ENCODE measurements around the gene ERN1.
A peak's percentile ranks its signal among the peaks of the same experiment; 100 is the strongest.

The ERN1 gene

DNA sequence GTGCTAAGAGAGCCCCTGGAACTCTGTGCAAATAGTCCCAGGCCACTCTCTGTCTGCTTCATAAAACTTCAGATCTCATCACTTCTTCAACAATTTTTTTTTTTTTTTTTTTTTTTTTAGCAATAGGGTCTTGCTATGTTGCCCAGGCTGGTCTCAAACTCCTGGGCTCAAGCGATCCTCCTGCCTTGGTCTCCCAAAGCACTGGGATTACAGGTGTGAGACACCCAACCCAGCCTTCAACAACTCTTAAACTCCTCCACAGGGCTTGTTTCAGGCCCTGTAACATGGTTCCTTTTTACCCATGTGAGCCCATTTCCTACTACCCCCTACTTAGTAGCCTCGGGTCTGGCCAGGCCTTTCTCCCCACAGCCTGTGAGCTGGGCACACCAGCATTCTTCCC, 70.2 kb downstream of the ERN1 start:
- DNase-seq (ENCODE audit: low read depth): no peak

DNA sequence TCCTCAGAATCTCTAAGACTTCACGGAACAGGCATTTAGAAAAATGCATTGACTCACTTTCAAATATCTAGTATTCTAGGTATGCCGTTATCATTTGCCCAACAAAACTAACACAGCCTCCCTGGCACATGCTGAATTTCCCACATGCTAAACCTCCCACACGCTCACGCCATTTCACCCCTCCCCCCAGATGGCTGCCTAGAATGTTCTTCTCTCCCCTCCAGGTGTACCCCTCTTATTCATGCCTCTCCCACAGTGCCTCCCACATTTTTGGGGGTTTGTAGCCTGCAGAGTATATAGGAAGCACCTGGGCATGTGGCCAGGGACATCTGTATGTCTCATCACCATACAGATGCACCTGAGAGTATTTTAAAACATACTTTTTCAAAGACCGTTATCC, 71.3 kb downstream of the ERN1 start:
- no peak for DNase-seq (ENCODE audit: low read depth)

DNA sequence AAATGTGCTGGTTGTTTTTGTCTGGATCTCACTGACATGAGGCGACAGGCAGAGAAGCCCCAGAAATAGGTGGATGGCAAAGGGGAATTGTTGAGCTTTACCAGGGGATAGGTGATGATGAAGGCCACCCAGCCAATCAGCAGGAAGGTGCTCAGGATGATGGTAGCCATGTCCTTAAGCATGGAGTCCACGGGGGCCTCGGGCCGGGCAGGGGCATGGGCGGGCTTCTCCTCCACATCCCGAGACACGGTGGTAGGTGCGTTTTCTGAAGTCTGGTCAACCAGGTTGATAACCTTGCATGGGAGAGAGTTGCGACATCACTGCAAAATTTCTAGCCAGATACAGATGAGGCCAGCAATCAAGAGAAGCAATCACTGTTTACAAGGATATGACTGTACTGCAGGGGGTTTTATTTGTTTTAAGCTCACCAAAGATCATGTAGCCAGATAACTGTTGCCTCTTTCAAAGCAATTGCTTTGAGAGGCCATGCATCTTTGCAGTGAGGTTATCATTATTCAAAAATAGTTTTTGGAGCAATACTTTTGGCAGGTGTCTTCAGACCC, 72.2 kb downstream of the ERN1 start:
- DNase-seq (ENCODE audit: low read depth): no peak

DNA sequence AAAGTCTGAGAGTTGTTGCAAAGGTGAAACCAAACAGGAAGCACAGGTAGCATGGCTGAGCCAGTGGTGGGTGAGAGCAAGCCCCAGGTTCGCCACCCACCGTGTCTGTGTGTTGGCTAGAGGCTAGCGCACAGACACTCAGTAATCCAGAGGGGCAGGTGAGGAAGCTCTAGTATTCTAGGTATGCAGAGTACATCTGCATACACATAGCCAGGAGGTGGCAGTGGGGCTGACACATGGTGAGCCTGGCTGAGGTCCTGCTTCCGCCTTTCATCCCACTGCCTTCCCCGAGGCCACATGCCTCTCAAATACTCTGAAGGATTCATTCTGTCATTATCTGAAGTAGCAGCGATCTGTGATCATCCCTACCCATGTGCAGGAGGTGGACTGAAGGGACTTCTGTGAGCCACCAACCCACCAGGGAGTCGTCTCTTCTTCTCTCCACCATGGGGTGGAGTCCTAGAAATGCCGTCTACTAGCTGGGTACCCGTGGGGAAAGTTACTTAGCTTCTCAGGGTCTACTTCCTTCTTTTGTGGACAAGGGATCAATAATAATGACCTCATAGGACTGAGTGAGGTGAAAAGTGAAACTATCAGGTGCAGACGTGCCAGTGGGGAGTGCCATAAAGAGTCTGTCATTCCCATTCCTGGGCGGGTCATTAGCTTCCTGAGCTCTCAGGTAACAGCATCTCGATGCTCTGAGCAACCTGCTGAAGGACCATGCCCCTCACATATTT, 73.5 kb downstream of the ERN1 start:
- DNase-seq (ENCODE audit: low read depth): no peak

DNA sequence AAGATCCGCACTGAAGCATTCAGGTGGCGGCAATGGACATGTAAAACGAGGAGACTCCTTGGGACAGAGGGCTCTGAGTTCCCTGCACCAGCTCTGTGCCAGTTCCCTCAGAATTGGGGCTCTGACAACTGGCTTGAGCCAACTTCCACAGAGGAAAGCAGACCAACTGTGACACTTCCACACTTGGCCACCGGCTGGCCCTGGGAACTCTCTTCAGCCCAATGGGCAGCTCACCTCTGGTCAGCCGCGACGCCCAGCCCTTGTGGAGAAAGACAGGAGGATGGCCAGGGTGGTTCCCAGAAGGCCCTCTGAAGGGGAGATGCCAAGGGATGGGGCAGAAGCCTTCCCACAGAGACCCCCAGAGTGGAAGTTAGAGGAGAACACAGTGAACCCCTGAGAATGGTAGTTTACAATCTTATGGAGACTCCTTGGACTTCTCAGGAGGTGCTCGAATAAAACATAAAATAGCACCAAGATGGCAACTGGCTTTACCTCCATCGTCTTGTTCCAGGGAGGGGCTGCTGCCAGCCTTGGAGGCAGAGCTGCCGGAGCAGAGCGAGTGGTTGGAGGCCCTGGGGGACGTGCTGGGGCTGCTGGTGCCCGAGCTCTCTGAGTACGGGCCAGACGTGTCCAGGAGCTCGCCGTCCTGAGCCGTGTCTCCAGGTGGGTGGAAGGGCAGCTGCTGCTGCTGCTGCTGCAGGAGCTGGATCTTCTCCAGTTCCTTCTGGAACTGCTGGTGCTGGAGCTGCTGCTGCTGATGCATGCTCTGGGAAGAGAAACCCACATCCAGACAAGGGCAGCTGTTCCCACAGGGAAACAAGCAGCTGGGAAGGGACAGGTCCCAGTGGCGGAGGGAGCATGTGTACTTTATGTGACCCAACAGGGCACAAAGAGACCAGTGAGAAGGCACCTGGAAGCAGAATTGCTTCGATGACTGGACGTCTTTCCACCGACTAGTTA, 74.5 kb downstream of the ERN1 start:
- DNase-seq (ENCODE audit: low read depth): no peak

DNA sequence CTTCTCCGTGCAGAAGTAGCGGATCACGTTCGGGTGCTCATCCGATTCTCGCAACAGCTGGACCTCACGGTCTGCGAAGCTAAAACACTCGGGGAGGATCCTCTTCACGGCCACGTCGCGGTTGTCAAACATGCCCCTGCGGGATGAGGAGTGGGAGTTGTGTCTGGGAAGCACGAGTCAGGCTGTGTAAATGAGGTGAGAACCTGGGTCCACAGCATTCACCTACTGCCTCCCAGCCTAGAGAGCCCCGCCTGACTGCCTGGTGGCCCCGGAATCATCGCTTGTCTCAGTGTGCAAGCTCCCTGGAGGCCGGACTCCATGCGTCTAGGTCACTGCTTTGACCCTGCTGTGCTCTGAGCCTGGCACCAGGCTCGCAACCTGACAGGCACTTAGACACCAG, 75.6 kb downstream of the ERN1 start:
- DNase-seq (ENCODE audit: low read depth): no peak

DNA sequence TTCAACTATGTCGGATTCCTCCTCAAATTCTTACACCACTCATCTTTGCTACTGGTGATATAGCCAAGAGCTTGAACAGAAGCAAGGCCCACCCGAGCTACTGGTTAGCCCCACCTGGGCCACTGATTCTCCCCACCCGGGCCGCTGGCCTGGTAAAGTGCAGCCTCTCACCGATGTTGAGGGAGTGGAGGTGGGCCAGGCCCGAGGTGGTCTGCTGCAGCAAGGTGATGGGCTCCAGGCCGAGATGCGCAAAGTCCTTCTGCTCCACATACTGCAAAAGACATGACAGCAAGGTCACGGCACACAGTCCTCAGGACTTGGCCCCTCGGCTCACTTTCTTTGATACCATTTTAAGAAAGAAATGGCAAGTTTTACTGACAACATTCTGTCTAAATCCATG, 76.8 kb downstream of the ERN1 start:
- no peak for DNase-seq (ENCODE audit: low read depth)

DNA sequence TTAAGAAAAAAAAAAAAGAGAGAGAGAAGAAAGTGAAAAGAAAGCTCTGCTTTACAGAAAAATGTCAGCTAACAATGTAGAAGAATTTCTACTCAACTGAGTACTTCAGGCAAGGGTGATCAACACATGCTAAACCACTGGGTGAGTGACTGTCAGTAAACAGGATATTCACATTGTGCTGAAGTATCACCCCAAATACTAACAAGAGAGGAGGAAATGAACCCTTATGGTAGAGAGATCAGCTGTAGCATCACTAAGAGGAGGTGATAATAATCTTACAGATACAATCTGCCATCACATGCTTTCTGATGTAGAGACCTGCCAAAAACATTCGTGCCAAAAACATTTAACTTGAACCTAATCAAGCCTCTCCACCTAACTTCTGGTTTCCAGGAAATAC, 78.8 kb downstream of the ERN1 start:
- no peak for DNase-seq (ENCODE audit: low read depth)

DNA sequence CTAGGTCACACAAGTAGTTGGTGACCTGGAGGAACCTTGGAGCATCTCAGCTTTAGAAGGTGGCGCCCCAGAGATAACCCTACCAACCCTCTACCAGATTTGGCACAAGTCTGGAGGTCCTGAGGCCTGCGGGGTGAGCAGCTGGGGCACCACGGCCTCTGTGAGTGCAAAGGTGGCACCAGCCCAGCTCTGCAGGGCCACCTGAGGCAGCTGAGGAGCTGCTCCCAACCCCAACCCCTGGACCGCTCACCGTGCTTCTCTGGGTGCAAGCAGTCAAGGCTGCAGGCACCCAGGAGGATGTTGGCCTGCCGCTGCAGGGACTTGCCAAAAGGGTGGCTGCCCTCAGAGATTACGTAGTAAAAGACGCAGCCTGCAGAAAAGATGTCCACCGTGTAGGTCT, 81.1 kb downstream of the ERN1 start:
- DNase-seq (ENCODE audit: low read depth): no peak

DNA sequence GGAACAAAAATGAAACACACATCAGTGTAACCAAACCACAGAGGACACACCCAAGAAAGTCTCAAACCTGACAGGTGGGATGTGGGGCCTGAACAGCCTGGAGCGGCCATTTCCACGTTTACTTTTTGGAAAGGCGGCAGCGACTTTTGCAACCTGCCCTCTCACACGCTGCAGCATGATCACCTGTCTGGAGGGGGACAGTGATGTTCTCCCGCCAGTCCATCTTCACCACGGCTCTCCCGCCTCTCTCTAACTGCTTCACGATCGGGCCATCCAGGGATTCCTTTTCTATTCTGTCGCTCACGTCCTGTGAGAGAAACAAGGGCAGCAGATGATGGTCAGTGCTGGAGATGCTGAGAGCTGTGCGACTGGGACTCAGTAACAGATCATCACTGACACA, 84.8 kb downstream of the ERN1 start:
- no peak for DNase-seq (ENCODE audit: low read depth)

DNA sequence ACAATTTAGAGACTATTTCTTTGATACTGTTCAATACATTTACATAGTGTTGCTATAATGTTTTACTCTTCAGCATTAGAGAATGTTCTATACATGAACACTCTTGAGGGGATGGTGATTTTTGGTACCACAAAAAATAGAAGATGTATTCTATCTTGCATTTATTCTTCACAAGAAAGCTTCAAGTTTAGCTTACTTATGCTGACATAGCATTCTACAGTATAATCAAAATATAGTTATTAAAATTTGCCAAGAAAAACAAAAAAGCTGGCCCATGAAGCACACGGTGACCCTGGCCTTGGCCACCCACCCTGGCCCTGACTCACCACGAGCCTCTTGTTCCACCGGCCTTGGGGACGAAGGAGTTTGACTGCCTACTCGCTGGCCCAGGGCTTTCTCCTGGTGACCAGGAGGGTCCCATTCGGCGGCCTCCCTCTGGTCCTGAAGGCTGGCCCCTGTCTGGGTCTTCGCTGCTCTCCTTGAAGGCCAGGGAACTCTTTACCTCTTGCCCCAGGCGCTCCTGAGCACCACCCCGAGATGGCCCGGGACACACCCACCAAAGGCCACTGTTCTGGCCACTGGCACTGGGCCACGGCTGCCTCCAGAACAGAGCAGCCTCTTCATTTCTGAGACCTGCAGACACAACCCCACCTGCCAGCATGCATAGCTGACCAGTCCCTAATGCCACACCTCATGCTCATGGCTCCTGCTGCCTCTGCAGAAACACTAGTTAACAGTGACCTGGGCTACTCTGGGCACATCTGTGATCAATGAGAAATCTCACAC, 87.1 kb downstream of the ERN1 start:
- no peak for DNase-seq (ENCODE audit: low read depth)

DNA sequence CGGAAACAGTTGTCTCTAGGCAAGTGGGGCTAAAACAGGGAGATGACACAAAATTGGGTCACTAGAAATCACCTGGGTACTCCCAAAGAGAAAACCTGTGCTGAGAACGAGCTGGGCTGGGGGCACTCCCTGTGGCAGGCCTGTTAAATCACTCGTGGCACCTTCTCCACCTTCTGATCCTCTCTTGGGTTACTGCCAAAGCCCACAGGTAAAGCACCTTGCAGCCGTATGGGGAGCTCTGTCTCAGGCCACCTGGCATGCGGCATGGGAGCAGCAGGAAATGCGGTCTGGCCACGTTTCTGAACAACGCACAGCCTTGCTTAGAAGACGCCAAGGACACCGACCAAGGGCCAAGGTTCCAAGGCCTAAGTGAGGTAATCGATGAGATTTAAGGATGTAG, 88.0 kb downstream of the ERN1 start:
- no peak for DNase-seq (ENCODE audit: low read depth)

DNA sequence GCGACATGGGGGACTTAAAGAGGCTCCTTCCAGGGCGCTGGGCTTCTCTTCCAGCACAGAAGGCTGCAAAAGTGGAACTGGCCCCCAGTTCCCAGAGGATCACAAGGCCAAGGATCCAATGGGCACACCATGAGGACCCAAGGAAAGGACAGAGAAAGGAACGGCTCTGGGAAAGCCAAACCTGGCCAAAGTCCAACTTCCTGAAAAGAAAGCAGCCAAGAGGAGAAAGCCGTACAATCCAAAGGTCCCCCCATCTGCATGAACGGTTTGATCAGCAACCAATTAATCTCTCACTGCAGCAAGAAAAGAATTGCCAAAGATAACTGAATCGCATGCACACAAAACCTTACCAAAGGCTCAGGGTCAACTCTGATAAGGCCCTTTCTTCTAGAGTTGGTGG, 89.7 kb downstream of the ERN1 start:
- DNase-seq (ENCODE audit: low read depth): no peak

DNA sequence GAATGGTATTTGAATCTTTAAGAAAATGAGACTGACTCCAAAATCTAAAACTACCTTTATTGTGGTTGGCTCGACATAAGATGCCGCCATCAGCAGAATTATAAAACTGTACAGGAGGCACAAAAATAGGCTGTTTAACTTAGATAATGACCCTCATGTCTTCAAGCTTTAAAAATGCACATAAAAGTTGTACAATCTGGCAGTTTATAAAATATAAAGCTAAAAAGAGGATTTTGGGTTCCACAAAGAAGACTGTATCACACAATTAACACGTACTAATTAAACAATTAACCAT, 90.9 kb downstream of the ERN1 start:
- DNase-seq (ENCODE audit: low read depth): no peak

DNA sequence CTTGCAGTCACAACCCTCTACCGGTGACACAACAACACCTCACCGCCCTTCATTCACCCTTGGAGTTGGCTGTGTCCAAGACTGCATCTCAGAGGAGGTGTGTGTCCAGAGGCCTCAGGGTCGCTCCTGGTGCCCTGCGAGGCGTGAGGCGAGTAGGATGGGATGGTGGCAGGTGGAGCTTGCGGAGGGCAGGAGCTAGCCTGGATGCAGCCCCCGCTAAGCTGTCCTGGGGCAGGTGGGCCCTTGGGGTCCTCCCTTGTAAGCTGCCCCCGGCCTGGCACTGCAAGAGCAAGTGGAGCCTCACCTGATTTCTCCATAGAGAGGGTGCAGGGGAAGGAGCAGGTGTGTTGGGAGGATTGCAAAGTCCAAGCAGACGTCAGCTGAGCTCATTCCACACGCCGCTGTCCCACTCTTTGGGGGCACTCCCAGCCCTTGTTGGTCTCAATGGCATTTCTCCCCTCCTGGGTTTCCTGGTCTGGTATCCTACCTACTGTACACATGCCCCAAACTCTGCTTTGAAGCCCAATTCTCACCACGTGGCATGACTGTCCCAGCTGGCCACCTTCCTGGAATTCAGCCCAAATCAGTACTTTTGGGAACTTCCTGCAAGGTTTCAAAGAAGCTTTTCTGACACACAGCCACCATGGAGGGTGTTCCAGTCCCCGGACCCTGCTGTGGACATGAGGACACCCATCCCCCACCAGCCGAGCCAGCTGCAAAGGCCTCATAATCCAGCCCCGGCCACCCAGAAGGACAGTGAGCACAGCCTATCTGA, 91.4 kb downstream of the ERN1 start:
- DNase-seq (ENCODE audit: low read depth): no peak

DNA sequence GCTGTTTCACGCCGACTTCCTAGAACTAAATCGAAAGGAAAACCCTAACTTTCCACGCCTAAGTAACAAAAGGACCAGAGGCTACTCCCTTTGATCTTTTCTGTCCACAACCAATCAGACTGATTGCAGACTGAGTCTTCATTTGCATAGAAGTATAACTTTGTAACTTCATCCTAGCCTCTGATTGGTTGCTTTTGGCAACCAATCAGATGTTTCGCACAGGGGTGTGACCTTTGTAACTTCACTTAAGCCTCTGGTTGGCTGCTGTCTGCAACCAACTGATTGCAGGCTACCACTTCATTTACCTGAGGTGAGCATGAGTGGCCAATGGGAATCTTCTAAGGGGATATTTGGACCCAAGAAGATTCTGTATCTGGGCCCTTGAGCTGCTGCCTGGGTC, 92.1 kb downstream of the ERN1 start:
- DNase-seq (ENCODE audit: low read depth): no peak

DNA sequence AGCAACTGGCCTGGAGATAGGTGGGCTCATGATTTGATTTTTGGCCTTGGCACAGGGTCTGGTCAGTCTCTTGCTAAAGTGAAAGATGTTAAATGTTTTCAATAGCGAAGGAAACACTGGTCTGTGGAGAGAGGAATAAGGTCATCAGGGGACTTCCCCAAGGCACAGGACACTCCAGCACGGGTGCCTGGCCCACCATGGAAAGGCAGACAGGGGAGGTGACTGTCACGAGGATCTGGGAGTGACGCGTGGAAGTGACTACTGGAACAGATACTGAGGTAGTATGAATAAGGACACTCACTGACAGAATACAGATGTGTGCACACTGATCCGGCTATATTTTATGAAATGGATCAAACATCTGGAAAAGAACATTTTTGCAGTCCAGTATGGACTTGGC, 92.8 kb downstream of the ERN1 start:
- DNase-seq (ENCODE audit: low read depth): no peak

DNA sequence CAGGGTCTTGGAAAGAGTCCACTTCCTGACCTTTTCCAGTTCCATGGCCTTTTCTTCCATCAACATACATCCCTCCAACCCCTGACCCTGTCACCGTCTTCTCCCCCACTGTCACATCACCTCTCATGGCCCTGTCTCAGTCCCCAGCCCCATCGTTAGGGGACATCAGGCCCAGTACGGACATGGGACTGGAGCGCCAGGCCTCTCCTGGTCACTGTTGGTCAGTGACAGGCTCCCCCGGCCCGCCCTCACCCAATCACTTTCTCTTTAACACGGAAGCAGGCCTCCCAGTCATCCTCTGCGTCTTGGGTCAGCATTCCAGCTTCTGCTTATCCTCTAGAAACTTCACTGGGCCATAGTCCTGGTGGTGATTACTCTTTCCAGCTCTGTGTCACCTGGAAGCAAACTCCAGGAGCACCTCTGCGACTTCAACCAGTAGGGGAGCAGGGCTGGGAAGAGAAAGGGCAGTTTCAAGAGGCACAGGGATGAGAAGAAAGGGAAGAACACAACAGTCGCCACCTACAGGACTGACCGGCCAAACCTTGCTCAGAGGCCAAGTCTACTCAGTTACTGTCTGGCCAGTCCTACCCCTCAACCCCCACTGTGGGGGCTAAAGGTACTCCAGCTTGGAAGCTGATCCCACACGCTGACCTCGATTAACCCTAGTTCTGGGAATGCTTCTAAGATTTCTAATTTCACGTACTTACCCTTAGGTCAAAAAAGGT, 93.6 kb downstream of the ERN1 start:
- no peak for DNase-seq (ENCODE audit: low read depth)

DNA sequence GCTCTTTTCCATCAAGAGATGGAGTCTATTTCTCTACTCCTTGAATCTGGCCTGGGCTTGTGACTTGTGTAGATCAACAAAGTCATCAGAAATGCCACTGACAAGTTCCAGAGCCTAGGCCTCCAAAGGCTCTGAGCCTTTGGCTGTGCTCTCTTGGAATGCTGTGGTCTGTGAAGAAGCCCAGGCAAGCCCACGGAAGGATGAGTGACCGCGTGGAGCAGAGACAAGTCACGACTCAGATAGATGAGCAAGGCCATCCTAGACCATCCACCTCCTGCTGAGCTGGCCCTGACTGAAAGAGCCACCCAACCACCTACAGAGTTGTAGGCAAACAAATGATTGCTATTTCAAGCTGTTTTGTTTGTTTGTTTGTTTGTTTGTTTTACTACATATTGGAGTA, 97.9 kb downstream of the ERN1 start:
- DNase-seq (ENCODE audit: low read depth): peak; percentile 45

DNA sequence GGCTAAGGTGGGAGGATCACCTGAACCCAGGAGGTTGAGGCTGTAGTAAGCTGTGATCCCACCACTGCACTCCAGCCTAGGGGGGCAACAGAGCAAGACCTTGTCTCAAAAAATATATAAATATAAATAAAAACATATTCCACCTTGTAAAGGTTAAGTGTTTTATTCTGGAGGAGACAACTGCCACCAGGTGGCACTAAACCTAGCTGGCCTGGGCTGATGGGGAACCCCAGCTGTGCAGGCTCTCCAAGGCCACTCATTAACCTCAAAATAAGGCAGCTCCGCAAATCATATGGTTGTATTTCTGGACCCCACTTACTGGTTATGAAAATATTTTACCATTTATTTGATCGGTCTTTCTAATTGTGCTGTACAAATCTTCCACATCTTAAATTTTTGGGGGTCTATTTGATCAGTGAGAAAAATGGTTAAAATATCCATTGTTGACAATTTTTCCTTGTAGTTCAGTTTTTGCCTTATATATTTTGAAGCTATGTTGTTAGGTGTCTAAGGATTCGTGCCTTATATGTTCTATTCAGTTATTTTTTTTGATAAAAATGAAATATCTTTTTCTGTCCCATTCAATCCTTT, 101.0 kb downstream of the ERN1 start:
- peak; percentile 25 for DNase-seq (ENCODE audit: low read depth)

All from HS-5 (cell line).